ENCODE results near the gene FAM168A. TPM values are rescaled to one million over a fixed set of nuclear protein-coding genes. Genes with fewer than 3 reads are reported as not detected.

Gene FAM168A
- total and polyA plus RNA-seq, 9 of the 15 experiments (the other 6 are each of a cell fraction or from before 2014, with no cell fraction given): 0.44 to 7.2 (median 2.9) TPM

DNA sequence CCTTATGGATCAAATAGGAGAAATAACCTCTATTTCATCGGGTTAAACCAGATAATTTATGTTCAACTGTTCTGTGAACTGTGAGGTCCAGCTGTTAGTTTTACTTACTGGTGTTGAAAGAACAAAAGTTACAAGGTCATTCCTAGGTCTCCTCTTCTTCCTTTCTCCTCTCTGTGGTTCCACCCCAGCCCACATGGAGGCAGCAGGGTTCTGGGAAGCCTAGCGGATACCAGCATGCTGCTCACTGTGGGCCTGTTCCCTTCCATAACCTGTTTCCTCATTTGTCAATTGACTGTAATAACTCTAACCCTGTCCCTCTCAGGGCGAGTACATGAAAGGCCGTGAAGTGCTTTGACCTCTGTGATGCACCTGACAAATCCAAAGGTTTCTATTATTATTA lies 193.9 kb downstream of the FAM168A start:
- in situ Hi-C loops (cut with MboI) (loop anchor here (5.0 kb wide), 1 partner anchor 253 kb away; no protein-coding TSS in a partner anchor), intact Hi-C loops (cut with micrococcal nuclease) (loop anchor here (1.0 kb wide), 1 partner anchor 257 kb away; no protein-coding TSS in a partner anchor)
- no peaks in the 10 kb centered on the region for H3K27me3 ChIP-seq (ENCODE audit: control insufficient read depth in 2 of 2, insufficient read depth in 2 of 2, low read length in 2 of 2)
- POLR2A ChIA-PET: no interaction called here
- CTCF ChIA-PET (ENCODE audit: low intra/inter-chr PET ratio): interaction anchor here (1.0 to 3.6 kb wide), 2 partner anchors 257 to 1167 kb away, joined by 3 to 37 read pairs; no protein-coding TSS in a partner anchor
- no TSS peak for BruUV-seq (replicated peaks)
- no peaks in the 10 kb centered on the region for H3K9me1 ChIP-seq (ENCODE audit: control insufficient read depth, insufficient read depth, low read length)
- FAIRE-seq: peak; percentile 91
- H3K9me3 ChIP-seq (replicated peaks; ENCODE audit: control insufficient read depth, insufficient read depth, low read depth, low read length): no peaks in the 10 kb centered on the region
- no peak overlapping the region for H3K9ac ChIP-seq (ENCODE audit: insufficient read depth in 1 of 2, low read depth in 2 of 2, low read length in 2 of 2)
- ATAC-seq: peak; percentile 94
- H3K36me3 ChIP-seq (ENCODE audit: control insufficient read depth, insufficient read depth, low read length): no peaks in the 10 kb centered on the region
- DNase-seq (ENCODE audit: extremely low read depth in 1 of 4, low spot score in 3 of 4): peak; percentile 57 to 76 (median 66)
- peak overlapping the region; percentile 42; the same call in 1 of the 2 replicates for H2AFZ ChIP-seq (ENCODE audit: low read depth, low read length)
- no peak overlapping the region for H3K4me2 ChIP-seq (ENCODE audit: insufficient read depth, low read length)
- no peaks in the 10 kb centered on the region for H3K79me2 ChIP-seq (ENCODE audit: control insufficient read depth, insufficient read depth, low read length)
- WGBS (ENCODE audit: insufficient coverage, low coverage, missing lambda C conversion rate): 34% methylated on average over 4 of the region's 4 CpGs
- no peak overlapping the region for H3K27ac ChIP-seq (ENCODE audit: extremely low read depth, low read depth, low read length)
- peaks cover 5 to 9% of the 10 kb centered on the region in 2 experiments; a peak in 4 of 5 replicates for H3K4me1 ChIP-seq (replicated peaks in 1 of 2; ENCODE audit: control insufficient read depth in 2 of 2, insufficient read depth in 2 of 2, low read length in 2 of 2)
- no peak overlapping the region for H3K4me3 ChIP-seq
- H4K20me1 ChIP-seq (replicated peaks; ENCODE audit: control insufficient read depth, insufficient read depth, low read length): peaks cover under 1% of the 10 kb centered on the region; the same call in 1 of the 2 replicates
- TF ChIP-seq HCFC1 (IDR thresholded peaks at IDR 0.05; ENCODE audit: low read depth, low read length) (peak; percentile 61), EWSR1 (IDR thresholded peaks at IDR 0.05; ENCODE audit: borderline replicate concordance, low read depth, partially characterized antibody) (no peak), POLR2A (conservative IDR thresholded peaks at IDR 0.05) (no peak), COPS2 (conservative IDR thresholded peaks at IDR 0.05) (no peak), E2F6 (IDR thresholded peaks at IDR 0.05; ENCODE audit: borderline replicate concordance in 1 of 2, extremely low read depth in 1 of 2, insufficient read depth in 1 of 2, insufficient read length in 1 of 2, low read depth in 1 of 2, low read length in 1 of 2, poor library complexity in 1 of 2, severe bottlenecking in 1 of 2) (peak in 1 of 2 experiments; percentile 23), ESRRA (IDR thresholded peaks at IDR 0.05; ENCODE audit: borderline replicate concordance, low read depth) (peak; percentile 96), MYC (IDR thresholded peaks at IDR 0.05; ENCODE audit: low read depth, low read length) (peak; percentile 78), MYC (CRISPR knock-in tag; IDR thresholded peaks at IDR 0.05; ENCODE audit: borderline replicate concordance, low read depth) (no peak), ZNF12 (CRISPR knock-in tag; IDR thresholded peaks at IDR 0.05) (no peak), FOXM1 (IDR thresholded peaks at IDR 0.05; ENCODE audit: low read depth) (0 out of 2 replicates have a peak, but pooled peaks have one; percentile 26), FOXM1 (CRISPR knock-in tag; IDR thresholded peaks at IDR 0.05; ENCODE audit: low read depth) (no peak), NCOA4 (IDR thresholded peaks at IDR 0.05; ENCODE audit: partially characterized antibody) (no peak), CC2D1A (IDR thresholded peaks at IDR 0.05) (0 out of 2 replicates have a peak, but pooled peaks have one; percentile 25), RAD21 (CRISPR knock-in tag; conservative IDR thresholded peaks at IDR 0.05 in 1 of 2, IDR thresholded peaks at IDR 0.05 in 1 of 2) (peak; percentile 59 to 83), SP2 (IDR thresholded peaks at IDR 0.05; ENCODE audit: extremely low read depth, low read depth, low read length, poor library complexity, severe bottlenecking) (peak; percentile 55)
- TF ChIP-seq, protein P1, sequence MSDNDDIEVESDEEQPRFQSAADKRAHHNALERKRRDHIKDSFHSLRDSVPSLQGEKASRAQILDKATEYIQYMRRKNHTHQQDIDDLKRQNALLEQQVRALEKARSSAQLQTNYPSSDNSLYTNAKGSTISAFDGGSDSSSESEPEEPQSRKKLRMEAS (CRISPR knock-in tag; IDR thresholded peaks at IDR 0.05): peak; percentile 61
